Ovary (tissue), 9 donors: Measurements from ENCODE around the gene LEMD2. TPM values are rescaled to one million over a fixed set of nuclear protein-coding genes. Genes with fewer than 3 reads are reported as not detected.
A peak's percentile ranks its signal among the peaks of the same experiment; 100 is the strongest.

Experiments
- DNase-seq, 5 donors: peaks; one replicate each; pipeline ENCODE4 v3.0.0-alpha.2; 2019 to 2020
- H3K27ac ChIP-seq, 2 donors: fragments of 200-600 bp; one replicate each; pipeline versions ENCODE4 v1.5.1 to v1.8.0; 2019 to 2022
- H3K27me3 ChIP-seq: fragments of 200-600 bp; one replicate; pipeline ENCODE4 v1.8.0; 2022
- H3K36me3 ChIP-seq: fragments of 200-600 bp; sonication (generic); one replicate; pipeline ENCODE4 v1.5.1; 2019
- H3K4me1 ChIP-seq: one replicate; pipeline ENCODE4 v1.8.1; 2013; ENCODE audit warnings: mild to moderate bottlenecking, moderate library complexity; ENCODE audit not compliant: insufficient read depth
- H3K4me3 ChIP-seq: fragments of 200-600 bp; sonication (generic); one replicate; pipeline ENCODE4 v1.5.1; 2017
- H3K9me3 ChIP-seq, 2 donors: fragments of 200-600 bp in 1 of 2; sonication (generic) in 1 of 2; one replicate each; pipeline versions ENCODE4 v1.5.1 to v1.8.1; 2013 to 2019; ENCODE audit warnings: mild to moderate bottlenecking in 1 of 2, moderate library complexity in 1 of 2
- CTCF ChIP-seq, 3 donors: fragments of 450-650 bp in 2 of 3; fragments of 200-600 bp in 1 of 3; IDR thresholded peaks; one replicate each; pipeline versions ENCODE4 v1.5.1 to v1.8.0; 2016 to 2022; ENCODE audit warnings: antibody characterized with exemption in 3 of 3, mild to moderate bottlenecking in 1 of 3
- EP300 ChIP-seq: sonication (generic); formaldehyde crosslinking; IDR thresholded peaks from one replicate; pipeline ENCODE4 v1.6.1; 2017; ENCODE audit warnings: antibody characterized with exemption
- POLR2A ChIP-seq: fragments of 450-650 bp; IDR thresholded peaks from one replicate; pipeline ENCODE4 v1.6.1; 2017; ENCODE audit warnings: antibody characterized with exemption, mild to moderate bottlenecking, moderate library complexity
- WGBS, 3 donors: extraction: QIAGEN DNeasy Blood & Tissue Kit in 1 of 3; methylation state at CpG; one replicate each; pipeline versions ENCODE4 v1.1.5 to v1.1.7; 2013 to 2017; 5-methylcytosine and 5-hydroxymethylcytosine counted together
- intact Hi-C, 4 donors: fragments of 100-400 bp; cut with DNase I; formaldehyde crosslinking; loops; one replicate each; pipeline versions ENCODE4 v1.11.0 to v1.15.1; 2022 to 2023
- polyA plus RNA-seq, 2 donors: library from polyadenylated mRNA; stranded (reverse); fragments of 200-250 nt in 1 of 2; fragments of 350-450 nt in 1 of 2; fragmentation: Illumina TruSeq in 1 of 2; extraction: RNeasy Lipid Tissue Mini Kit (QIAGEN cat#74804) in 1 of 2; gene quantifications; one replicate each; pipeline ENCODE4 v1.2.3, GENCODE V29; 2013 to 2014
- total RNA-seq, 7 donors: library from RNA; depleted of rRNA in 2 of 7; stranded (reverse); fragments of >200 nt in 2 of 7; fragmentation: NEBNext Ultra II Directional in 3 of 7; extraction: Animal tissue kit (Norgen Biotek cat#: 25700) in 3 of 7; gene quantifications; one replicate each; pipeline versions ENCODE4 v1.1.0 to v1.2.4, GENCODE V29; 2016 to 2023
- donor health status: DM: no; HTN: no; CAD: no; lungs with moderate emphysema.
- donor health status: DM: no; HTN: no; CAD: no.
- donor health status: Bipolar disorder and iron deficiency.
- donor health status: DM: yes; HTN: yes; CAD: no.
- donor health status: DM: no; HTN: no; CAD: no.
- donor health status: DM: yes; HTN: yes; CAD: no.

Gene LEMD2
- total and polyA plus RNA-seq, 9 donors = 41.7 to 66.8 (median 56.7) TPM

- TF ChIP-seq EP300 (no peak), POLR2A (no peak), CTCF (IDR thresholded peaks at IDR 0.05) (no peak)
- peak in 2 of 5 donors; percentile 32 to 63 for DNase-seq
- 24 to 29% (median 24%) methylated on average over 14 of the region's 14 CpGs for WGBS, 3 donors
- no peaks in the 10 kb centered on the region for H3K27me3 ChIP-seq
- H3K27ac ChIP-seq = peak overlapping the region; percentile 48 to 76
- intact Hi-C loops = loop anchor here in 1 of 4 donors (10.0 kb wide), 1 partner anchor 385 kb away; no protein-coding TSS in a partner anchor
- H3K4me3 ChIP-seq = no peak overlapping the region
- H3K4me1 ChIP-seq = peaks cover 16% of the 10 kb centered on the region
- H3K36me3 ChIP-seq = no peaks in the 10 kb centered on the region
- no peaks in the 10 kb centered on the region for H3K9me3 ChIP-seq
These were observed 18.7 kb downstream of the LEMD2 start for GRCh38 chr6:33770124-33770832.

- H3K27me3 ChIP-seq = no peaks in the 10 kb centered on the region
- 52 to 63% (median 61%) methylated on average over 10 of the region's 10 CpGs for WGBS, 3 donors
- no peak overlapping the region for H3K4me3 ChIP-seq
- intact Hi-C loops = no loop called here
- H3K9me3 ChIP-seq = no peaks in the 10 kb centered on the region
- no peaks in the 10 kb centered on the region for H3K36me3 ChIP-seq
- no peak for DNase-seq
- peaks cover 16% of the 10 kb centered on the region for H3K4me1 ChIP-seq
- peak overlapping the region in 1 of 2 donors; percentile 36 for H3K27ac ChIP-seq
- TF ChIP-seq POLR2A (no peak), CTCF (IDR thresholded peaks at IDR 0.05) (no peak), EP300 (no peak)
These were observed 19.6 kb downstream of the LEMD2 start for GRCh38 chr6:33769248-33769821.

- intact Hi-C loops = no loop called here
- no peak for TF ChIP-seq POLR2A
- no peak for TF ChIP-seq EP300
- TF ChIP-seq CTCF (IDR thresholded peaks at IDR 0.05) = peak in 2 of 3 donors; percentile 15 to 19
- peak; percentile 32 to 67 (median 54) for DNase-seq
These were observed 20.2 kb downstream of the LEMD2 start for GRCh38 chr6:33768644-33769120.

GRCh38 chr6:33766921-33767907 lies 21.7 kb downstream of the LEMD2 start:
- DNase-seq = no peak
- H3K27me3 ChIP-seq = no peaks in the 10 kb centered on the region
- H3K27ac ChIP-seq = no peak overlapping the region
- 74 to 79% (median 77%) methylated on average over 11 of the region's 11 CpGs for WGBS, 3 donors
- TF ChIP-seq EP300 = no peak
- no peak for TF ChIP-seq POLR2A
- no peak for TF ChIP-seq CTCF (IDR thresholded peaks at IDR 0.05)
- intact Hi-C loops = no loop called here
- H3K4me1 ChIP-seq = peaks cover 13% of the 10 kb centered on the region
- H3K4me3 ChIP-seq = no peak overlapping the region
- no peaks in the 10 kb centered on the region for H3K36me3 ChIP-seq
- H3K9me3 ChIP-seq = no peaks in the 10 kb centered on the region

More at GRCh38 chr6:33768644-33769120, 20.2 kb downstream of the LEMD2 start:
- Histone ChIP-seq H3K36me3 (no peaks in the 10 kb centered on the region), H3K4me1 (peaks cover 16% of the 10 kb centered on the region), H3K27ac (no peak overlapping the region), H3K27me3 (no peaks in the 10 kb centered on the region), H3K9me3 (no peaks in the 10 kb centered on the region), H3K4me3 (no peak overlapping the region)
- WGBS, 3 donors = 49 to 60% (median 52%) methylated on average over 7 of the region's 7 CpGs
